CD14-positive monocyte (primary cell): ENCODE measurements around the gene CDKN1B. TPM values are rescaled to one million over a fixed set of nuclear protein-coding genes. Genes with fewer than 3 reads are reported as not detected.

Experiments used
- DNase-seq, 3 donors: peaks; one replicate each; pipeline ENCODE4 v3.0.0-alpha.2; 2011 to 2022
- H2AFZ ChIP-seq: 2 replicates; pipeline ENCODE4 v1.6.0; 2012; ENCODE audit warnings: mild to moderate bottlenecking, low read depth, low read length, inconsistent platforms; ENCODE audit not compliant: insufficient read depth, poor library complexity, severe bottlenecking
- H3K27ac ChIP-seq, 2 donors: 1 replicate in 1 of 2; 2 replicates in 1 of 2; pipeline ENCODE4 v1.5.1; 2012 to 2013; ENCODE audit warnings: low read length in 2 of 2, control low read depth in 1 of 2, inconsistent platforms in 1 of 2, low read depth in 1 of 2, mild to moderate bottlenecking in 1 of 2
- H3K27me3 ChIP-seq, 2 donors: one replicate each; pipeline versions ENCODE4 v1.6.0 to v1.6.1; 2011 to 2013; ENCODE audit warnings: low read length in 2 of 2; ENCODE audit not compliant: control insufficient read depth in 2 of 2, insufficient read depth in 2 of 2
- H3K36me3 ChIP-seq, 2 donors: replicated peaks in 1 of 2; 1 replicate in 1 of 2; 2 replicates in 1 of 2; pipeline versions ENCODE4 v1.5.1 to v1.6.1; 2012 to 2013; ENCODE audit warnings: low read length in 2 of 2, control low read depth in 1 of 2, inconsistent platforms in 1 of 2, mild to moderate bottlenecking in 1 of 2; ENCODE audit not compliant: insufficient read depth in 2 of 2, control insufficient read depth in 1 of 2
- H3K4me1 ChIP-seq, 2 donors: 1 replicate in 1 of 2; 2 replicates in 1 of 2; pipeline versions ENCODE4 v1.5.1 to v1.6.1; 2012 to 2013; ENCODE audit warnings: low read length in 2 of 2, control low read depth in 1 of 2, inconsistent platforms in 1 of 2, mild to moderate bottlenecking in 1 of 2, moderate library complexity in 1 of 2; ENCODE audit not compliant: insufficient read depth in 2 of 2, control insufficient read depth in 1 of 2
- H3K4me2 ChIP-seq: replicated peaks from 2 replicates; pipeline ENCODE3; 2012; ENCODE audit warnings: low read length, moderate library complexity, mild to moderate bottlenecking; ENCODE audit not compliant: poor library complexity, severe bottlenecking; ENCODE audit errors: extremely low read depth
- H3K4me3 ChIP-seq, 3 experiments: fragments of 200-600 bp in 1 of 3; sonication (generic) in 1 of 3; replicated peaks in 1 of 3; 1 replicate in 2 of 3; 2 replicates in 1 of 3; pipeline ENCODE4 v1.5.1; 2011 to 2013; ENCODE audit warnings: low read length in 3 of 3, mild to moderate bottlenecking in 3 of 3, control low read depth in 2 of 3, low read depth in 2 of 3, inconsistent platforms in 1 of 3, moderate library complexity in 1 of 3
- H3K79me2 ChIP-seq: 2 replicates; pipeline ENCODE4 v1.6.0; 2012; ENCODE audit warnings: mild to moderate bottlenecking, control low read depth, inconsistent platforms, low read length, moderate library complexity; ENCODE audit not compliant: insufficient read depth
- H3K9ac ChIP-seq: 2 replicates; pipeline ENCODE4 v1.6.0; 2017; ENCODE audit warnings: low read length, mild to moderate bottlenecking; ENCODE audit not compliant: insufficient read depth, poor library complexity, severe bottlenecking
- H3K9me3 ChIP-seq, 2 donors: replicated peaks in 1 of 2; 1 replicate in 1 of 2; 2 replicates in 1 of 2; pipeline versions ENCODE4 v1.5.1 to v1.6.1; 2012 to 2013; ENCODE audit warnings: low read length in 2 of 2, control low read depth in 1 of 2; ENCODE audit not compliant: control insufficient read depth in 1 of 2, insufficient read depth in 1 of 2
- H4K20me1 ChIP-seq: 2 replicates; pipeline ENCODE4 v1.6.0; 2012; ENCODE audit warnings: mild to moderate bottlenecking, low read length, control low read depth, moderate library complexity; ENCODE audit not compliant: insufficient read depth
- H3K27ac Mint-ChIP-seq, 7 donors: one replicate each; pipeline ENCODE4 v1.8.0; 2020; ENCODE audit warnings: mild to moderate bottlenecking in 7 of 7, mixed read lengths in 7 of 7, moderate library complexity in 6 of 7, inconsistent platforms in 2 of 7
- H3K27me3 Mint-ChIP-seq, 3 donors: one replicate each; pipeline ENCODE4 v1.8.0; 2021 to 2022; ENCODE audit warnings: low read depth in 3 of 3, mild to moderate bottlenecking in 3 of 3, mixed read lengths in 3 of 3, moderate library complexity in 3 of 3, inconsistent platforms in 1 of 3
- H3K36me3 Mint-ChIP-seq, 2 donors: one replicate each; pipeline ENCODE4 v1.8.0; 2020; ENCODE audit warnings: mixed read lengths in 2 of 2, inconsistent platforms in 1 of 2, mild to moderate bottlenecking in 1 of 2
- H3K4me1 Mint-ChIP-seq: one replicate; pipeline ENCODE4 v1.8.0; 2020; ENCODE audit warnings: mild to moderate bottlenecking, mixed read lengths
- H3K4me3 Mint-ChIP-seq, 2 donors: one replicate each; pipeline ENCODE4 v1.8.0; 2020; ENCODE audit warnings: mild to moderate bottlenecking in 2 of 2, mixed read lengths in 2 of 2, moderate library complexity in 1 of 2
- H3K9me3 Mint-ChIP-seq, 7 donors: one replicate each; pipeline ENCODE4 v1.8.0; 2020 to 2022; ENCODE audit warnings: mixed read lengths in 7 of 7, mild to moderate bottlenecking in 6 of 7, moderate library complexity in 6 of 7, inconsistent platforms in 2 of 7
- WGBS: methylation state at CpG from one replicate; pipeline ENCODE4 v1.1.5; 2013; ENCODE audit warnings: missing lambda C conversion rate; ENCODE audit not compliant: insufficient coverage; 5-methylcytosine and 5-hydroxymethylcytosine counted together
- intact Hi-C, 2 donors: fragments of 100-400 bp; cut with micrococcal nuclease; formaldehyde crosslinking; loops; one replicate each; pipeline versions ENCODE4 v1.15.0 to v1.15.1; 2023
- polyA plus RNA-seq, 3 donors: library from polyadenylated mRNA; depleted of rRNA in 1 of 3; unstranded in 2 of 3; stranded (reverse) in 1 of 3; fragments of 300-500 nt in 2 of 3; fragments of >200 nt in 1 of 3; fragmentation: Illumina TruSeq in 2 of 3; gene quantifications; 1 replicate in 2 of 3; 2 replicates in 1 of 3; pipeline ENCODE4 v1.2.3, GENCODE V29; 2012 to 2021
- TF ChIP-seq, protein P1 (sequence below): fragments of 200-600 bp; IDR thresholded peaks from one replicate; pipeline ENCODE4 v1.8.0; 2022; ENCODE audit warnings: antibody characterized with exemption, mild to moderate bottlenecking

The CDKN1B gene
- polyA plus RNA-seq, 3 donors = 9.2 to 98.1 (median 9.5) TPM

DNA sequence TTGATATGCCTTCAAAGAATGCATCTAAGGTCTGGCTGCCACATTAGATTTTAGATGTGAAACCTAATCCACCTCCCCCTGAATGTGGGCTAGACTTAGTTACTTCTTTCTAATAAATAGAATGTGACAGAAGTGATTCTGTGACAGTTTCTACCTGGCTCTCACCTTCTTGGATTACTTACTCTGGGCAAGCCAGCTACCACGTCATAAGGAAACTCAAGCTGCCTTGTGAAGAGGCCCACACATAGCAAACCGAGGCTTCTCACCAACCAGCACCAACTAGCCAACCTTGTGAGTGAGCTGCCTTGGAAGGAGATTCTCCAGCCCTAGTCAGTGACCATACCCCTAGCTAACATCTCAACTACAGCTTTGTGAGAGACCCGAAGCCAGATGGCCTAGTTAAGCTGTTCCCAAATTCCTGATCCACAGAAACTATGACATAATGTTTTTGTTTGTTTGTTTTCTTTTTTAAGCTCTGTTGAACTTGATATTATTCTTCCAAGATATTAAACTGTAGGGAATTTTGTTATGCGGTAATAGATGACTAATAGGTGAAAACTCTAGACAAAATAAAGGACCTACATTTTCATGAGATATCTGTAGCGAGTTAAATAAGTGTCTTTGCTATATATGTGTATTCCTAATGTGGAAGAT is 27.4 kb upstream of the CDKN1B start:
- Histone ChIP-seq H4K20me1 (no peaks in the 10 kb centered on the region), H3K4me1 (peaks cover 0 to 4% of the 10 kb centered on the region in 2 donors), H3K79me2 (no peaks in the 10 kb centered on the region), H3K4me2 (no peak overlapping the region), H3K27me3 (no peaks in the 10 kb centered on the region), H3K9me3 (no peaks in the 10 kb centered on the region), H3K9ac (no peak overlapping the region), H2AFZ (no peak overlapping the region), H3K4me3 (no peak overlapping the region), H3K36me3 (no peaks in the 10 kb centered on the region), H3K27ac (no peak overlapping the region)
- TF ChIP-seq, protein P1, sequence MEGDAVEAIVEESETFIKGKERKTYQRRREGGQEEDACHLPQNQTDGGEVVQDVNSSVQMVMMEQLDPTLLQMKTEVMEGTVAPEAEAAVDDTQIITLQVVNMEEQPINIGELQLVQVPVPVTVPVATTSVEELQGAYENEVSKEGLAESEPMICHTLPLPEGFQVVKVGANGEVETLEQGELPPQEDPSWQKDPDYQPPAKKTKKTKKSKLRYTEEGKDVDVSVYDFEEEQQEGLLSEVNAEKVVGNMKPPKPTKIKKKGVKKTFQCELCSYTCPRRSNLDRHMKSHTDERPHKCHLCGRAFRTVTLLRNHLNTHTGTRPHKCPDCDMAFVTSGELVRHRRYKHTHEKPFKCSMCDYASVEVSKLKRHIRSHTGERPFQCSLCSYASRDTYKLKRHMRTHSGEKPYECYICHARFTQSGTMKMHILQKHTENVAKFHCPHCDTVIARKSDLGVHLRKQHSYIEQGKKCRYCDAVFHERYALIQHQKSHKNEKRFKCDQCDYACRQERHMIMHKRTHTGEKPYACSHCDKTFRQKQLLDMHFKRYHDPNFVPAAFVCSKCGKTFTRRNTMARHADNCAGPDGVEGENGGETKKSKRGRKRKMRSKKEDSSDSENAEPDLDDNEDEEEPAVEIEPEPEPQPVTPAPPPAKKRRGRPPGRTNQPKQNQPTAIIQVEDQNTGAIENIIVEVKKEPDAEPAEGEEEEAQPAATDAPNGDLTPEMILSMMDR = no peak
- no peaks in the 10 kb centered on the region for H3K36me3 Mint-ChIP-seq
- H3K4me3 Mint-ChIP-seq = no peak overlapping the region
- H3K4me1 Mint-ChIP-seq = peaks cover 6% of the 10 kb centered on the region
- intact Hi-C loops = loop anchor here in 1 of 2 donors (10.0 kb wide), 1 partner anchor 75 kb away; the partner anchor contains the start of gene CREBL2
- WGBS = 100% methylated on average over 2 of the region's 5 CpGs
- no peak overlapping the region for H3K27ac Mint-ChIP-seq
- DNase-seq = no peak
- H3K9me3 Mint-ChIP-seq = peaks cover 0 to 2% (median 0%) of the 10 kb centered on the region in 7 donors
- peaks cover 0 to under 1% (median 0%) of the 10 kb centered on the region in 3 donors for H3K27me3 Mint-ChIP-seq

DNA sequence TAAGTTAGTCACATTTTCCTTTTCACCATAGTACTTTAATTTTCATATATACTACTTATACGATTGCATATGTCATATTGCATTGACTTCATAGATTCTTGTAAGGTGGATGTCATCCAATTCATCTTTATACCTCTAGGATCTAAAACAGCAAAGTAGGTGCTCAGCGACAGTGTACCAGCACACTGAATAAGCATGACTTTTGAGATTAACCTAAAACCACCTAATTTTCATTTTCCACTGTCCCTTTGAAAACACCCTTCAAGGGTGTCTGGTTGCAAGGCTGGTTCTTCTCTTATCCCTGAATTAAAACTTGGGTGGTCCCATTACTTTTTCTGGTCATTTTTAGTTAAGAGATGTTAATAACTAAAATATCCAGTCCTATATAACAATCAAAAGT is 25.6 kb upstream of the CDKN1B start:
- Mint-ChIP-seq H3K9me3 (peaks cover 0 to 2% (median 0%) of the 10 kb centered on the region in 7 donors), H3K27me3 (peaks cover 0 to 3% (median 0%) of the 10 kb centered on the region in 3 donors), H3K4me3 (no peak overlapping the region), H3K4me1 (peaks cover 13% of the 10 kb centered on the region), H3K27ac (no peak overlapping the region), H3K36me3 (no peaks in the 10 kb centered on the region)
- Histone ChIP-seq H3K9me3 (no peaks in the 10 kb centered on the region), H4K20me1 (no peaks in the 10 kb centered on the region), H3K4me3 (no peak overlapping the region), H3K27me3 (no peaks in the 10 kb centered on the region), H3K4me2 (no peak overlapping the region), H3K9ac (no peak overlapping the region), H2AFZ (no peak overlapping the region), H3K79me2 (no peaks in the 10 kb centered on the region), H3K4me1 (peaks cover 8% of the 10 kb centered on the region in 2 donors), H3K36me3 (no peaks in the 10 kb centered on the region), H3K27ac (no peak overlapping the region)
- TF ChIP-seq, protein P1 = no peak
- intact Hi-C loops = loop anchor here in 1 of 2 donors (10.0 kb wide), 1 partner anchor 77 kb away; the partner anchor contains the start of gene CREBL2
- WGBS = no CpG with 5 or more reads among the region's 2 CpGs
- no peak for DNase-seq
